GM21786 (cell line): ENCODE data around the gene DIAPH2.
"Not testable (repeated sequence)": the region's sequence is repeated elsewhere in the genome, so short reads cannot be mapped to it uniquely, and the experiment has no call there.

Experiments used
- ATAC-seq: cut with Tn5 transposase; IDR thresholded peaks from one replicate; pipeline ENCODE4 v1.9.1; 2021; ENCODE audit not compliant: unreplicated experiment

Gene DIAPH2

GRCh38 chrX:97367125-97367524 is 682.5 kb downstream of the DIAPH2 start:
- ATAC-seq, result no peak

GRCh38 chrX:97369947-97370346 is 685.3 kb downstream of the DIAPH2 start:
- no peak for ATAC-seq

GRCh38 chrX:97372001-97372766 is 687.5 kb downstream of the DIAPH2 start:
- no peak for ATAC-seq

GRCh38 chrX:97374266-97374665 is 689.6 kb downstream of the DIAPH2 start:
- ATAC-seq, result no peak

GRCh38 chrX:97380200-97380599 is 695.6 kb downstream of the DIAPH2 start:
- ATAC-seq, result no peak

GRCh38 chrX:97384685-97385084 is 700.0 kb downstream of the DIAPH2 start:
- ATAC-seq, result no peak

- ATAC-seq, result no peak
Observed at GRCh38 chrX:97387004-97387403, 702.4 kb downstream of the DIAPH2 start.

GRCh38 chrX:97389761-97390192 is 705.1 kb downstream of the DIAPH2 start:
- no peak for ATAC-seq

GRCh38 chrX:97397371-97397770 is 712.7 kb downstream of the DIAPH2 start:
- no peak for ATAC-seq

- peak; percentile 53 for ATAC-seq
Observed at GRCh38 chrX:97398030-97398551, 713.4 kb downstream of the DIAPH2 start.

- peak; percentile 32 for ATAC-seq
Observed at GRCh38 chrX:97399400-97399799, 714.8 kb downstream of the DIAPH2 start.

- ATAC-seq, result no peak
Observed at GRCh38 chrX:97400492-97400891, 715.9 kb downstream of the DIAPH2 start.

GRCh38 chrX:97401154-97401553 is 716.5 kb downstream of the DIAPH2 start:
- peak; percentile 42 for ATAC-seq

GRCh38 chrX:97401586-97402136 is 717.0 kb downstream of the DIAPH2 start:
- ATAC-seq, result no peak

- ATAC-seq, result no peak
Observed at GRCh38 chrX:97402333-97402732, 717.7 kb downstream of the DIAPH2 start.

- no peak for ATAC-seq
Observed at GRCh38 chrX:97402903-97403302, 718.3 kb downstream of the DIAPH2 start.

- no peak for ATAC-seq
Observed at GRCh38 chrX:97405031-97405660, 720.5 kb downstream of the DIAPH2 start.

GRCh38 chrX:97409632-97410415 is 725.2 kb downstream of the DIAPH2 start:
- ATAC-seq, result not testable (repeated sequence)

- ATAC-seq, result no peak
Observed at GRCh38 chrX:97416461-97416860, 731.8 kb downstream of the DIAPH2 start.

GRCh38 chrX:97429101-97429500 is 744.5 kb downstream of the DIAPH2 start:
- no peak for ATAC-seq

- ATAC-seq, result no peak
Observed at GRCh38 chrX:97431281-97431680, 746.6 kb downstream of the DIAPH2 start.
